ENCODE results near the gene DNAAF9.
"Not testable (repeated sequence)": the region's sequence is repeated elsewhere in the genome, so short reads cannot be mapped to it uniquely, and the experiment has no call there.

DNAAF9 gene

DNA sequence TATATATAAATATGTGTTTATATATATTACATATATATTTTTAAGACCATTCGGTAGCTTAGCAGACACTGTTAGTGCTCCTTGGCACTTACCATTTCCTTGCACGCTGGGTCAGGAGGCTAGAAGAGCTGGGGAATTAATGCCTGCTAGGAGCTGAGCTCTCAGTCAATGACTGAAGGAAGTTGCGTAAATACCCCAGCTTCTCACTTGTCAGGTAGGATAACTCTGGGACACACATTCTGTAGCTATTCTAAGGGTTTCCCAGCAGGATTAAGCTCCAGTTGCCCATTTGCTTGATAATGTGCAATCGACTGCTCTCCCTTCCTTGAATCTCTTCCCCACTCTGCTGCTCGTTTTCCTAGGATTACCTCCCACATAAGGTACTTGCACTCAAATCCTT, 15.7 kb upstream of the DNAAF9 start:
- no peak for DNase-seq (ENCODE audit: extremely low read depth, low read depth)
- TF ChIP-seq, protein P1, sequence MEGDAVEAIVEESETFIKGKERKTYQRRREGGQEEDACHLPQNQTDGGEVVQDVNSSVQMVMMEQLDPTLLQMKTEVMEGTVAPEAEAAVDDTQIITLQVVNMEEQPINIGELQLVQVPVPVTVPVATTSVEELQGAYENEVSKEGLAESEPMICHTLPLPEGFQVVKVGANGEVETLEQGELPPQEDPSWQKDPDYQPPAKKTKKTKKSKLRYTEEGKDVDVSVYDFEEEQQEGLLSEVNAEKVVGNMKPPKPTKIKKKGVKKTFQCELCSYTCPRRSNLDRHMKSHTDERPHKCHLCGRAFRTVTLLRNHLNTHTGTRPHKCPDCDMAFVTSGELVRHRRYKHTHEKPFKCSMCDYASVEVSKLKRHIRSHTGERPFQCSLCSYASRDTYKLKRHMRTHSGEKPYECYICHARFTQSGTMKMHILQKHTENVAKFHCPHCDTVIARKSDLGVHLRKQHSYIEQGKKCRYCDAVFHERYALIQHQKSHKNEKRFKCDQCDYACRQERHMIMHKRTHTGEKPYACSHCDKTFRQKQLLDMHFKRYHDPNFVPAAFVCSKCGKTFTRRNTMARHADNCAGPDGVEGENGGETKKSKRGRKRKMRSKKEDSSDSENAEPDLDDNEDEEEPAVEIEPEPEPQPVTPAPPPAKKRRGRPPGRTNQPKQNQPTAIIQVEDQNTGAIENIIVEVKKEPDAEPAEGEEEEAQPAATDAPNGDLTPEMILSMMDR (IDR thresholded peaks at IDR 0.05; ENCODE audit: low read depth, low read length): no peak

DNA sequence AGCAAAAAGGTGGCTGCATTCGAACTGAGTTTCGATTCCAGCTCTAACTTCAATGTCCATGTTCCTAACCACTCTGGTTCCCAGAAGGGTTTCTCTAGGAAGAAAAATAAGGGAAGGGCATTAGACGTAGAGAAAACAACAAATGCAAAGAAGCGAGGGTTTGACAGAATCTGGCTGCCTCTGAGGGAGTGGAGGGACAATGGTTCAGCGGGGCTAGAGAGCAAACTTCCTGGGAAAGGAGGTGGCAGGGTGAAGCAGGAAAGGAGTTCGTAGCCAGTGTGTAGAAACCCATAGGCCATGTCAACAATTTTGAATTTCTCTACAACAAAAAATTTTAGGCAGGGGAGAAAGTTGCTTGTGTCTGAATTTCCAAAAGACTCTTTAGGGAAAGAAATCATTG, 14.5 kb upstream of the DNAAF9 start:
- no peak for DNase-seq (ENCODE audit: extremely low read depth, low read depth)
- TF ChIP-seq, protein P1 (IDR thresholded peaks at IDR 0.05; ENCODE audit: low read depth, low read length): no peak

DNA sequence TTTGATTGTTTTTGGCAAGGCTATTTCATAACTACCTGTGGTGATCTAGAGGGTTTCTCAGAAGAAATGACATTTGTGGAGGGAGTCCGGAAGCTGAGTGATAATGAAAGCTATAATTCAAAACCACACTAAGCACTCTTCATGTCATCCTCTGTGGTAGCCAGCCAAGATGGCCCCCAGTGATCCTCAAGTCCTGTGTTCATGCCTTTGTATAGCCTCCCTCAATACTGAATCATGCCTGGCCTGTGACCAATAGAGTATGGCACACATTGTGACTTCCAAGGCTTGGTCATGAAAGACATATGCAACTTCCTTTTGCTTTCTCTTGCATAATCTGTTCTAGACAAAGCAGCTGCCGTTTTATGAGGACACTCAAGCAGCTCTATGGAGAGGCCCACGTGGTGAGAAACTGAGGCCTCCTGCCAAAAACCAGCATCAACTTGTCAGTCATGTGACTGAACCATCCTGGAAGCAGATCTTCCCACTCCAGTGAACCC, 12.8 kb upstream of the DNAAF9 start:
- TF ChIP-seq, protein P1 (IDR thresholded peaks at IDR 0.05; ENCODE audit: low read depth, low read length): no peak
- DNase-seq (ENCODE audit: extremely low read depth, low read depth): no peak

DNA sequence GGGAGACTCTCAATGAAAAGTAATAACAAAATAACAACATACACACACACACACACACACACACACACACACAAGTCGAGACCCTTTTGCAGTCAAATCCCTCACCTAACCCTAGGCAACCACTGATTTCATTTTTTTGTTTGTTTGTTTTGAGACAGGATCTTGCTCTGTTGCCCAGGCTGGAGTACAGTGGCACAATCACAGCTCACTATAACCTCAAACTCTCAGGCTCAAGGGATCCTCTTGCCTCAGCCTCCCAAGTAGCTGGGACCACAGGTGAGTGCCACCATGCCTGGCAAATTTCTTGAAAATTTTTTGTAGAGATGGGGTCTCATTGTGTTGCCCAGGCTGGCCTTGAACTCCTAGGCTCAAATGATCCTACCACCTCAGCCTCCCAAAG, 10.7 kb upstream of the DNAAF9 start:
- DNase-seq (ENCODE audit: extremely low read depth, low read depth): not testable (repeated sequence)

DNA sequence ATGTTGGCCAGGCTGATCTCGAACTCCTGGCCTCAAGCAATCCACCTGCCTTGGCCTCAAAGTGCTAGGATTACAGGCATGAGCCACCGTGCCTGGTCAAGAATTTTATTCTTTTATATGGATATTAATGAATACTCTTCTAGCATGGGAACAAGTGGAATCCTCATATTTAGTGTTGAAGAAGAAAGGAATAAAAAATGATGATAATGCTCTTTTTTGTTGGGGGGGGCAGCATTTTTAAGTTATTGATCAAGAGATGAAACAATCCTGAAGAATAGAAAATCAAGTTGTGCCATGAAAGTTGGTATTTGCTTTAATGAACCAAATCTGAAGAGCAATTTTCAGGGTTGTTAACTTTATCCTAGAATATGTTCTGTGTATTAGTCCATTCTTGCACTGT, 6.7 kb upstream of the DNAAF9 start:
- TF ChIP-seq, protein P1 (IDR thresholded peaks at IDR 0.05; ENCODE audit: low read depth, low read length): no peak
- no peak for DNase-seq (ENCODE audit: extremely low read depth, low read depth)

DNA sequence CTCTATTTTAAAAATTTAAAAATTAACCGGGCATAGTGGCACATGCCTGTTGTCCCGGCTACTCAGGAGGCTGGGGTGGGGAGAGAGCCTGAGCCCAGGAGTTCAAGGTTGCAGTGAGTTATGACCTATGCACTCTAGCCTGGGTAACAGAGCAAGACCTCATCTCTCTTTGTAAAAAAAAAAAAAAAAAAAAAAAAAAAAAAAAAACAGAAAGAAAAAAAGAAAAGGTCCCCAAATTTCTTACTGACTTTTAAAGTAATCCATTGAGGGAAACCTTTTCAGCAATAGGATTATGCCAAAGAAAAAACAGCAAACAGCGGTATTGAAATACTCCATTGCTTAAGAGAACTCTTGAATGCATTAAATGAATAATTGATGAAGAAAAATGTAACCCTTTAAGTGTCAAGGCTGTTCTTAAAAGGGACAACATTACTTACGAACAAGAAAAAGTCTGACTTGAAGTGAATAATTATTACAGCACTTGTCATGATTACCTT, 6.0 kb upstream of the DNAAF9 start:
- DNase-seq (ENCODE audit: extremely low read depth, low read depth): no peak
- TF ChIP-seq, protein P1 (IDR thresholded peaks at IDR 0.05; ENCODE audit: low read depth, low read length): no peak

DNA sequence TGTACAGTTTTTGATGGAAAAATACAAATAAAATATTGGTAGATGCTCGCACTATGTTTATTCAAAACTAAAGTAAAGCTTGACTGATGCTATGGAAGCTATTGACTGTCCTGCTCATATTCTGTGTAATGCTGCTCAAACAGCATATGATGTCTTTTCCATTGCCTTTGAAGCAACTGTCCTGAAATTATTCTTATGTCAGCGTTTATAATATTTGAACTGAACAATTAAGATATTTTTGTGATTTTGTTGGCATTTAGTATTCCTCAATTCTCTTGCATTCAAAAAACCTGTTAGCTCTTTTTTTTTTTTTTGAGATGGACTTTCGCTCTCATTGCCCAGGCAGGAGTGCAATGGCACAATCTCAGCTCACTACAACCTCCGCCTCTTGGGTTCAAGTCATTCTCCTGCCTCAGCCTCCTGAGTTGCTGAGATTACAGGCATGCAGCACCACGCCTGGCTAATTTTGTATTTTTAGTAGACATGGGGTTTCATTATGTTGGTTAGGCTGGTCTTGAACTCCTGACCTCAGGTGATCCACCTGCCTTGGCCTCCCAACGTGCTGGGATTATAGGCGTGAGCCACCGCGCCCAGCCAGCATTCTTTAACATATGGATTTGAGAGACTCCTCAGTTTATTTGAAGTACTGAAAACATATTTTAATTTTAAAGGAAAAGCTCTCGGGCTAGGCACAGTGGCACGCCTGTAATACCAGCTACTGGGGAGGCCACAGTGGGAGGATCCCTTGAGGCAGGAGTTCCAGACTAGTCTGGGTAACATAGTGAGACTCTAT, 5.3 kb upstream of the DNAAF9 start:
- TF ChIP-seq, protein P1 (IDR thresholded peaks at IDR 0.05; ENCODE audit: low read depth, low read length): no peak
- DNase-seq (ENCODE audit: extremely low read depth, low read depth): no peak

Measured in AG09319 (cell line).